ENCODE measurements around the gene THOC1. TPM values are rescaled to one million over a fixed set of nuclear protein-coding genes. Genes with fewer than 3 reads are reported as not detected.

THOC1 gene
- total RNA-seq, 1 donor from 2014 or later: 10.2 TPM

DNA sequence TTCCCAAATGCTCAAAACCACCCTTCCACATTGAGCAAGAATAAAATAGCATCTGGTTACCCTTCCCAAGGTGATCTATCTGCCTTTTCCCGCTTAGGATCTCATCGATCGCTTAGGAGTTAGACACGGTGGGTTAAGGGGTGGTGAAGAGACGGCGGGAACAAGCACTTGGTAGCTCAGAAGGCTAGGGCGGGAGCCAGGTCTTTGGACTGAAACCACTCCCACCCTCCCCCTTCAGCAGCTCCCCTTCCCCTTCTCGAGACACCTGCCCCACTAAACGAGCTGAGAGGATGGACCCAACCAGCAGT is 513 bp downstream of the THOC1 start:
- H3K4me1 ChIP-seq: peaks cover 36% of the 10 kb centered on the region
- intact Hi-C loops (cut with micrococcal nuclease): no loop called here
- no peaks in the 10 kb centered on the region for H3K27me3 ChIP-seq (ENCODE audit: low read depth)
- H3K36me3 ChIP-seq: peaks cover 26% of the 10 kb centered on the region
- TF ChIP-seq, protein P1, sequence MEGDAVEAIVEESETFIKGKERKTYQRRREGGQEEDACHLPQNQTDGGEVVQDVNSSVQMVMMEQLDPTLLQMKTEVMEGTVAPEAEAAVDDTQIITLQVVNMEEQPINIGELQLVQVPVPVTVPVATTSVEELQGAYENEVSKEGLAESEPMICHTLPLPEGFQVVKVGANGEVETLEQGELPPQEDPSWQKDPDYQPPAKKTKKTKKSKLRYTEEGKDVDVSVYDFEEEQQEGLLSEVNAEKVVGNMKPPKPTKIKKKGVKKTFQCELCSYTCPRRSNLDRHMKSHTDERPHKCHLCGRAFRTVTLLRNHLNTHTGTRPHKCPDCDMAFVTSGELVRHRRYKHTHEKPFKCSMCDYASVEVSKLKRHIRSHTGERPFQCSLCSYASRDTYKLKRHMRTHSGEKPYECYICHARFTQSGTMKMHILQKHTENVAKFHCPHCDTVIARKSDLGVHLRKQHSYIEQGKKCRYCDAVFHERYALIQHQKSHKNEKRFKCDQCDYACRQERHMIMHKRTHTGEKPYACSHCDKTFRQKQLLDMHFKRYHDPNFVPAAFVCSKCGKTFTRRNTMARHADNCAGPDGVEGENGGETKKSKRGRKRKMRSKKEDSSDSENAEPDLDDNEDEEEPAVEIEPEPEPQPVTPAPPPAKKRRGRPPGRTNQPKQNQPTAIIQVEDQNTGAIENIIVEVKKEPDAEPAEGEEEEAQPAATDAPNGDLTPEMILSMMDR (IDR thresholded peaks at IDR 0.05; ENCODE audit: borderline replicate concordance): no peak
- H3K9me3 ChIP-seq (replicated peaks): no peaks in the 10 kb centered on the region
- DNase-seq: no peak
- H3K27ac ChIP-seq (replicated peaks): peak overlapping the region; percentile 89
- H3K4me3 ChIP-seq: peak overlapping the region; percentile 89

DNA sequence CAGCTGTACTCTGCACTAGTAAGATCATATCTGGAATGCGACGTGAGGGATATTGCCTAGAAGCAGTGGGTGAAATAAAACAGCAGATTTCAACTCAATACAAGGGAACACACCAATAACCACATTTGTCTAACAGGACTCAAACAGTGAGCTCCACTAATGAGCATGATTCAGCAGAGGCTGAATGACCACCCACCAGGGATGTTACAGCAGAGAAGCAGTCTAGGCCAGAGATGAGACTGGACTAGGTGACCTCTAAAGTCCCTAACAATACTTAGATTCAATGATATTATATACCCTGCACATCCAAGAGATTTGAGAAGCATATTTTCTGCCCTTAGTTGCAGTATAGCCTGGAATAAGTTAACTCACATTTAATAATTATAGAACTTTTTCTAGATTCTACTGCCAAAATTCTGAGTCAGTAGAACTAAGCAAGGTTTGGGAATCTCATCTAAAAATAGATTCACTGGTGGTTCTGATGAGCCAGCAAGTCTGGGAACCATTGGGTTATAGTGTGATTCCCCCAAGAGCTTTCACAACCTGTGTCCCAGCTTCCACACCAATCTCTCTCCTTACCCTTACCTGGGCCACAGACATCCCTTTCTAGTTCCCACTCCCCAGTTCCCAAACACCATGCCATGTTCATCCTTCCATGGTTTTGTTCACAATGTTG is 6.3 kb downstream of the THOC1 start:
- Histone ChIP-seq H3K27me3 (ENCODE audit: low read depth) (no peaks in the 10 kb centered on the region), H3K27ac (replicated peaks) (no peak overlapping the region), H3K9me3 (replicated peaks) (no peaks in the 10 kb centered on the region), H3K4me3 (no peak overlapping the region), H3K36me3 (peaks cover 71% of the 10 kb centered on the region), H3K4me1 (peaks cover 10% of the 10 kb centered on the region)
- intact Hi-C loops (cut with micrococcal nuclease): no loop called here
- no peak for DNase-seq
- TF ChIP-seq, protein P1 (IDR thresholded peaks at IDR 0.05; ENCODE audit: borderline replicate concordance): no peak

DNA sequence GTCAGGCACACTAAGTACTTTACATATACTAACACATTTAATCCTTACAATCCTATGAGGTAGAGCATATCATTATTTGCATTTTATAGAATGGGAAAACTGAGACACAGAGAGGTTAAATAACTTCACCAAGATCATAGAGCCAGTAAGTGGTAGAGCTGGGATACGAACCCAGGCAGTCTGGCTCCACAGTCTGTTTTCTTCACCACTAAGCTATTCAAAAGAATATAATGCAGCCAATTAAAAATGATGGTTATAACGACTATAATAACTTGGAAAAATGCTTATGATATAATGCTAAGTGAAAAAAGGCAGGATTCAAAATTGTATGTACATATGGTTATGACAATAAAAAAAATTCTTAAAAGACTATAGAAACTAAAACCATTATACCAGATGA is 7.3 kb downstream of the THOC1 start:
- Histone ChIP-seq H3K9me3 (replicated peaks) (no peaks in the 10 kb centered on the region), H3K27me3 (ENCODE audit: low read depth) (no peaks in the 10 kb centered on the region), H3K36me3 (peaks cover 81% of the 10 kb centered on the region), H3K4me1 (peaks cover 5% of the 10 kb centered on the region), H3K27ac (replicated peaks) (no peak overlapping the region), H3K4me3 (no peak overlapping the region)
- TF ChIP-seq, protein P1 (IDR thresholded peaks at IDR 0.05; ENCODE audit: borderline replicate concordance): no peak
- DNase-seq: no peak
- intact Hi-C loops (cut with micrococcal nuclease): no loop called here

DNA sequence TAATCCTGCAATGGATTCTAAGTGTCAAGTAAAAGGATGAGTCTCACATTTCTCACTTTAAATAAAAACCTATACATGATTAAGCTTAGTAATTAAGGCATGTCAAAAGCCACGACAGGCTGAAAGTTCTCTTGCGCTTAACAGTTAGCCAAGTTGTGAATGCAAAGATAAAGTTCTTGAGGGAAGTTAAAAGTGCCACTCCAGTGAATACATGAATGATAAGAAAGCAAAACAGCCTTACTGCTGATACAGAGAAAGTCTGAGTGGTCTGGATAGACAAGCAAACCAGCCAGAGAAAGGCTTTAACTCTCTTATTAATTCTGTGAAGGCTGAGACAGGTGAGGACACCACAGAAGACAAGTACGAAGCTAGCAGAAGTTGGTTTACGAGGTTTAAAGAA is 12.7 kb downstream of the THOC1 start:
- TF ChIP-seq, protein P1 (IDR thresholded peaks at IDR 0.05; ENCODE audit: borderline replicate concordance): no peak
- H3K9me3 ChIP-seq (replicated peaks): no peaks in the 10 kb centered on the region
- no peak overlapping the region for H3K27ac ChIP-seq (replicated peaks)
- no peak overlapping the region for H3K4me3 ChIP-seq
- intact Hi-C loops (cut with micrococcal nuclease): no loop called here
- no peaks in the 10 kb centered on the region for H3K4me1 ChIP-seq
- H3K27me3 ChIP-seq (ENCODE audit: low read depth): no peaks in the 10 kb centered on the region
- no peak for DNase-seq
- peaks cover 94% of the 10 kb centered on the region for H3K36me3 ChIP-seq

DNA sequence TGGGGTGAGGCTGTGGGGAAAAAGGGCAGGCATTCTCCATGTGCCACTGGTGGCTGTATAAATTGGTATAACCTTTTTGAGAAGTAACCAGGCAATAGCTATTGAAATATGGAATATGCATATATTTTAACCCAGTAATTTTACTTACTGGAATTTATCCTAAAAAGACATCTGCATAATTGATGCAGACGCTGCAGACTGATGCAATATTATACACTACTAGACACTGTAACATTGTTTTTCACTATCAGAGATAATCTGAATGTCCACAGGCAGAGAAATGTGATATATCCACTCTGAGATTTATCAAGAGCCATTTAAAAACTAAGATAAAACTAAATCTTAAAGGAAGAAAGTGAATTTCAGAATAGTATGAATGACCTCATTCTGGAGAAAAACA is 14.7 kb downstream of the THOC1 start:
- Histone ChIP-seq H3K9me3 (replicated peaks) (no peaks in the 10 kb centered on the region), H3K27ac (replicated peaks) (no peak overlapping the region), H3K27me3 (ENCODE audit: low read depth) (no peaks in the 10 kb centered on the region), H3K4me1 (no peaks in the 10 kb centered on the region), H3K36me3 (peaks cover 98% of the 10 kb centered on the region), H3K4me3 (no peak overlapping the region)
- TF ChIP-seq, protein P1 (IDR thresholded peaks at IDR 0.05; ENCODE audit: borderline replicate concordance): no peak
- intact Hi-C loops (cut with micrococcal nuclease): no loop called here
- no peak for DNase-seq

Data from left ventricle myocardium inferior (tissue), 1 donor.